HG03196 (cell line): ENCODE measurements around the gene EIF2AK2.
A peak's percentile ranks its signal among the peaks of the same experiment; 100 is the strongest.
"Not testable (repeated sequence)": the region's sequence is repeated elsewhere in the genome, so short reads cannot be mapped to it uniquely, and the experiment has no call there.

Source experiments
- ATAC-seq: cut with Tn5 transposase; IDR thresholded peaks from one replicate; pipeline ENCODE4 v1.9.1; 2021; ENCODE audit not compliant: unreplicated experiment

EIF2AK2 gene

GRCh38 chr2:37156857-37157714 is at the start of gene EIF2AK2:
Gene EIF2AK2, minus strand, starts transcription at chr2:37156980. Its CDS starts 9,174 bp downstream, at chr2:37147806.
- ATAC-seq: peak; percentile 90

- ATAC-seq: no peak
Observed at GRCh38 chr2:37205689-37206341, 49.0 kb upstream of the EIF2AK2 start.

- ATAC-seq: not testable (repeated sequence)
Observed at GRCh38 chr2:37205071-37205661, 48.4 kb upstream of the EIF2AK2 start.

- ATAC-seq: no peak
Observed at GRCh38 chr2:37203708-37204107, 46.9 kb upstream of the EIF2AK2 start.

GRCh38 chr2:37201766-37202165 is 45.0 kb upstream of the EIF2AK2 start:
- ATAC-seq: no peak

- ATAC-seq: no peak
Observed at GRCh38 chr2:37201208-37201607, 44.4 kb upstream of the EIF2AK2 start.

- ATAC-seq: no peak
Observed at GRCh38 chr2:37198681-37199065, 41.9 kb upstream of the EIF2AK2 start.

- ATAC-seq: peak; percentile 75
Observed at GRCh38 chr2:37196320-37197195, 39.8 kb upstream of the EIF2AK2 start, which contains the start of gene CEBPZOS. Gene CEBPZOS, plus strand, starts transcription at chr2:37196496. Its CDS starts 3,209 bp downstream, at chr2:37199705.

GRCh38 chr2:37195862-37196319 is 39.1 kb upstream of the EIF2AK2 start:
- ATAC-seq: not testable (repeated sequence)

- no peak for ATAC-seq
Observed at GRCh38 chr2:37192551-37192950, 35.8 kb upstream of the EIF2AK2 start.

- ATAC-seq: no peak
Observed at GRCh38 chr2:37191747-37192146, 35.0 kb upstream of the EIF2AK2 start.

- no peak for ATAC-seq
Observed at GRCh38 chr2:37191253-37191652, 34.5 kb upstream of the EIF2AK2 start.

- no peak for ATAC-seq
Observed at GRCh38 chr2:37190290-37190689, 33.5 kb upstream of the EIF2AK2 start.

- no peak for ATAC-seq
Observed at GRCh38 chr2:37189452-37190153, 32.8 kb upstream of the EIF2AK2 start.

- ATAC-seq: no peak
Observed at GRCh38 chr2:37188570-37188969, 31.8 kb upstream of the EIF2AK2 start, which contains the start of gene SULT6B1. Gene SULT6B1, minus strand, starts transcription at chr2:37188670. Its CDS starts 30 bp downstream, at chr2:37188640.

GRCh38 chr2:37181726-37182684 is 25.2 kb upstream of the EIF2AK2 start:
- ATAC-seq: no peak

- no peak for ATAC-seq
Observed at GRCh38 chr2:37180640-37181039, 23.9 kb upstream of the EIF2AK2 start.

GRCh38 chr2:37180006-37180639 is 23.3 kb upstream of the EIF2AK2 start:
- no peak for ATAC-seq
